Left forelimb (tissue), 1 donor: ENCODE measurements around the gene RBM7.

Experiments used
- DNase-seq: peaks from one replicate; pipeline ENCODE4 v3.0.0-alpha.2; 2018; ENCODE audit warnings: low spot score

Gene RBM7

DNA sequence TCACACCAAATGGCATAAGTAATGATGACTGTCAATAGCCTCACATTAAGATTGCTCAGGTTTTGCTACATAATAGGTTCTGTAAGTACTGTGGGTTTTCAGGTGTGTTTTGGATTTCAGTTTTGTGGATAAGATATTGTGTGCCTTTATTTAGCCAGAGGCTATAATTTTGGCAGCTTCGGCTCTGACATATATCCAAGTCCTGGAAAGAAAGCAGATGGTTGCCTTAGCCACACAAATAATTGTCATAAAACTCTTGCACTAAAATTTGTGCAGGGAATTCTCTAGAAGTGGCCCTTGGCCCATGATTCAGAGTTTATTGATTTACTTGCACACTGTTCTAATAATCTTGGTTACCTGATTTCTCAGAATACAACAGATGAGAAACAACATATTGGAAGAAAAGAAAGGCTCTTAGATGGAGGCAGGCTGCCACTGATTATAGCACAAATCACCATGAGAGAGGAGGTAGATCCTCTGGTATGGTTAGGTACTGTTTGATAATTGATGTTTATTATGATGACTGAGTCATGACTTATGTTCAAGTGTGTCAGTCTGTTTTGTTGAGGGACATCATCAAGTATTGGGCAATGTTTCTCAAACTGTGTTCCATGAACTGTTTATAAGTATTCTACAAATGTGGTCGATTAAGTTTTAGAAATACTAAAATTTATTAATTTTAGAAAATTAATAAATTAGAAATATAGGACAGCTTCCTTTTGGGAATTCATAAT, 48.5 kb downstream of the RBM7 start:
- DNase-seq: no peak

- DNase-seq: no peak
Measured at GRCh38 chr11:114449845-114450244, 49.4 kb downstream of the RBM7 start.

GRCh38 chr11:114452399-114452798, 51.9 kb downstream of the RBM7 start:
- no peak for DNase-seq
